Body of pancreas (tissue), 4 donors: Measurements from ENCODE around the gene C11orf58. TPM values are rescaled to one million over a fixed set of nuclear protein-coding genes. Genes with fewer than 3 reads are reported as not detected.
A peak's percentile ranks its signal among the peaks of the same experiment; 100 is the strongest.

ENCODE experiments used
- ATAC-seq: fragments of 150-250 bp; one replicate; pipeline ENCODE4 v1.9.1; 2016
- DNase-seq, 4 donors: peaks; one replicate each; pipeline ENCODE4 v3.0.0-alpha.2; 2019
- H3K27ac ChIP-seq, 4 donors: fragments of 200-600 bp; sonication (generic); 1 replicate in 3 of 4; 2 replicates in 1 of 4; pipeline versions ENCODE4 v1.5.1 to v1.6.1; 2016 to 2019; ENCODE audit warnings: mild to moderate bottlenecking in 1 of 4, mixed read lengths in 1 of 4, moderate library complexity in 1 of 4
- H3K27me3 ChIP-seq, 2 donors: fragments of 200-600 bp; sonication (generic); one replicate each; pipeline ENCODE4 v1.6.0; 2016; ENCODE audit warnings: mild to moderate bottlenecking in 1 of 2
- H3K36me3 ChIP-seq, 2 donors: fragments of 200-600 bp; sonication (generic); replicated peaks in 1 of 2; 2 replicates each; pipeline ENCODE4 v1.5.1; 2016; ENCODE audit warnings: low read depth in 2 of 2; ENCODE audit not compliant: insufficient read depth in 1 of 2
- H3K4me1 ChIP-seq: fragments of 200-600 bp; sonication (generic); one replicate; pipeline ENCODE4 v1.6.0; 2016
- H3K4me3 ChIP-seq, 2 donors: fragments of 200-600 bp; sonication (generic); 1 replicate in 1 of 2; 2 replicates in 1 of 2; pipeline ENCODE4 v1.5.1; 2016 to 2019
- H3K9me3 ChIP-seq, 3 donors: fragments of 200-600 bp; sonication (generic); 1 replicate in 2 of 3; 2 replicates in 1 of 3; pipeline ENCODE4 v1.5.1; 2016
- POLR2A ChIP-seq, 3 donors: fragments of 450-650 bp; IDR thresholded peaks; one replicate each; pipeline ENCODE4 v1.6.1; 2016; ENCODE audit warnings: antibody characterized with exemption in 3 of 3, mild to moderate bottlenecking in 2 of 3
- WGBS, 2 donors: methylation state at CpG; one replicate each; pipeline ENCODE4 v1.1.5; 2017; 5-methylcytosine and 5-hydroxymethylcytosine counted together
- intact Hi-C: fragments of 100-400 bp; cut with DNase I; formaldehyde crosslinking; loops from one replicate; pipeline ENCODE4 v1.15.1; 2023
- total RNA-seq, 2 donors: library from RNA; depleted of rRNA; stranded (reverse); fragments of >200 nt; gene quantifications; one replicate each; pipeline ENCODE4 v1.1.0, GENCODE V29; 2016
- TF ChIP-seq, protein P1 (sequence below), 7 experiments: fragments of 450-650 bp in 4 of 7; fragments of 200-600 bp in 3 of 7; sonication (generic) in 3 of 7; IDR thresholded peaks; one replicate each; pipeline ENCODE4 v1.5.1; 2016 to 2019; ENCODE audit warnings: antibody characterized with exemption in 7 of 7

C11orf58 gene
- total RNA-seq, 2 donors from 2014 or later: 59.7 to 92.4 TPM

GRCh38 chr11:16785520-16786128 is 47.2 kb downstream of the C11orf58 start:
- Histone ChIP-seq H3K4me3 (no peak overlapping the region), H3K27me3 (no peaks in the 10 kb centered on the region), H3K27ac (no peak overlapping the region), H3K9me3 (no peaks in the 10 kb centered on the region), H3K4me1 (peaks cover 9% of the 10 kb centered on the region), H3K36me3 (no peaks in the 10 kb centered on the region)
- 52 to 60% methylated on average over 7 of the region's 7 CpGs for WGBS, 2 donors
- ATAC-seq: peak; percentile 72
- TF ChIP-seq, protein P1, sequence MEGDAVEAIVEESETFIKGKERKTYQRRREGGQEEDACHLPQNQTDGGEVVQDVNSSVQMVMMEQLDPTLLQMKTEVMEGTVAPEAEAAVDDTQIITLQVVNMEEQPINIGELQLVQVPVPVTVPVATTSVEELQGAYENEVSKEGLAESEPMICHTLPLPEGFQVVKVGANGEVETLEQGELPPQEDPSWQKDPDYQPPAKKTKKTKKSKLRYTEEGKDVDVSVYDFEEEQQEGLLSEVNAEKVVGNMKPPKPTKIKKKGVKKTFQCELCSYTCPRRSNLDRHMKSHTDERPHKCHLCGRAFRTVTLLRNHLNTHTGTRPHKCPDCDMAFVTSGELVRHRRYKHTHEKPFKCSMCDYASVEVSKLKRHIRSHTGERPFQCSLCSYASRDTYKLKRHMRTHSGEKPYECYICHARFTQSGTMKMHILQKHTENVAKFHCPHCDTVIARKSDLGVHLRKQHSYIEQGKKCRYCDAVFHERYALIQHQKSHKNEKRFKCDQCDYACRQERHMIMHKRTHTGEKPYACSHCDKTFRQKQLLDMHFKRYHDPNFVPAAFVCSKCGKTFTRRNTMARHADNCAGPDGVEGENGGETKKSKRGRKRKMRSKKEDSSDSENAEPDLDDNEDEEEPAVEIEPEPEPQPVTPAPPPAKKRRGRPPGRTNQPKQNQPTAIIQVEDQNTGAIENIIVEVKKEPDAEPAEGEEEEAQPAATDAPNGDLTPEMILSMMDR (IDR thresholded peaks at IDR 0.05): peak; percentile 52 to 80 (median 75)
- no peak for TF ChIP-seq POLR2A (IDR thresholded peaks at IDR 0.05)
- intact Hi-C loops: no loop called here
- DNase-seq: peak; percentile 68 to 74 (median 72)

GRCh38 chr11:16786131-16786530 is 47.7 kb downstream of the C11orf58 start:
- intact Hi-C loops: no loop called here
- Histone ChIP-seq H3K36me3 (no peaks in the 10 kb centered on the region), H3K27ac (no peak overlapping the region), H3K27me3 (no peaks in the 10 kb centered on the region), H3K4me1 (peaks cover 9% of the 10 kb centered on the region), H3K4me3 (no peak overlapping the region), H3K9me3 (no peaks in the 10 kb centered on the region)
- TF ChIP-seq POLR2A (IDR thresholded peaks at IDR 0.05): no peak
- TF ChIP-seq, protein P1 (IDR thresholded peaks at IDR 0.05): no peak
- WGBS, 2 donors: 48 to 64% methylated on average over 6 of the region's 6 CpGs
- no peak for ATAC-seq
- DNase-seq: no peak

DNA sequence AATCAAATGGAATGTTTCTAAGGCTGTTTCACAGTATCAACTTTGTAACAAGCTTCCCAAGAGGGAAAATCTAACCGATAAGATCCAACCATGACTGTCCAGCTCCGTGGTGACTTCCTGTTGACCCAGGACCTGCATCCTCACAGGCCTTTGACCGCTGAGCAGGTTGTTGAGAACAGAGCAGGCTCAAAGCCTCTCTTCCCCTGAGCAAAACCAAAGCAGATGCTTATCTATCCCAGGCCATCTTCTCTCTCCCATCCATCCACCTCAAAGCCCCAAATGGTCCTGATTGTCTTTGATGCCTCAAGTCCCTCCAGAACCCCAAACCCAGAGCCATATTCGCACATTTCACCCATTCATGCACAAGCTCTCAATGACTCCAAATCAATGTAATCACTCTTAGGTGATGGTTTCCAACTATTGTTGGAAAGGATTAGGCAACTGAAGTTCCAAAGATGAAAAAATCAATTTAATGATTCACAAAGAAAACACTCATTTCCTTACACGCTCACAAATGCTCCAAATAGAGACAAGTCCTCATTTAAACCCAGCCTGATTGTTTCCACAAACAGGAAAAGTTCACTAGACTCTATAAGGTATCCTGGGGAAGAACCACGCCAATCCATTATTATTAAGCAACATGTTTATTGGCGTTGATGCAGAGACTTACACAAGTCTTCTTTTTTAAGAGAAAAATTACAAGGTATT is 48.7 kb downstream of the C11orf58 start:
- Histone ChIP-seq H3K27ac (no peak overlapping the region), H3K36me3 (peaks cover 0 to 1% of the 10 kb centered on the region in 2 donors), H3K4me3 (no peak overlapping the region), H3K27me3 (no peaks in the 10 kb centered on the region), H3K9me3 (no peaks in the 10 kb centered on the region), H3K4me1 (peaks cover 9% of the 10 kb centered on the region)
- ATAC-seq (no peak), DNase-seq (no peak)
- intact Hi-C loops: no loop called here
- 75 to 82% methylated on average over 7 of the region's 7 CpGs for WGBS, 2 donors
- no peak for TF ChIP-seq POLR2A (IDR thresholded peaks at IDR 0.05)
- TF ChIP-seq, protein P1 (IDR thresholded peaks at IDR 0.05): no peak

GRCh38 chr11:16788141-16789062 is 50.0 kb downstream of the C11orf58 start:
- TF ChIP-seq, protein P1 (IDR thresholded peaks at IDR 0.05): peak; percentile 77 to 95 (median 86)
- no peak for TF ChIP-seq POLR2A (IDR thresholded peaks at IDR 0.05)
- Histone ChIP-seq H3K36me3 (peaks cover 0 to 1% of the 10 kb centered on the region in 2 donors), H3K9me3 (no peaks in the 10 kb centered on the region), H3K4me1 (peaks cover 9% of the 10 kb centered on the region), H3K4me3 (no peak overlapping the region), H3K27ac (no peak overlapping the region), H3K27me3 (no peaks in the 10 kb centered on the region)
- 62 to 63% methylated on average over 17 of the region's 17 CpGs for WGBS, 2 donors
- DNase-seq: peak; percentile 68 to 81 (median 72)
- ATAC-seq: peak; percentile 64
- intact Hi-C loops: no loop called here
